CD4-positive, alpha-beta T cell treated with Interferon alpha-2 for 1 hour (primary cell): Measurements from ENCODE around the gene REC114.
"Not testable (repeated sequence)": the region's sequence is repeated elsewhere in the genome, so short reads cannot be mapped to it uniquely, and the experiment has no call there.

Experiments used
- DNase-seq, 2 donors: peaks; one replicate each; pipeline ENCODE4 v3.0.0-alpha.2; 2020 to 2022

The REC114 gene, protein sequence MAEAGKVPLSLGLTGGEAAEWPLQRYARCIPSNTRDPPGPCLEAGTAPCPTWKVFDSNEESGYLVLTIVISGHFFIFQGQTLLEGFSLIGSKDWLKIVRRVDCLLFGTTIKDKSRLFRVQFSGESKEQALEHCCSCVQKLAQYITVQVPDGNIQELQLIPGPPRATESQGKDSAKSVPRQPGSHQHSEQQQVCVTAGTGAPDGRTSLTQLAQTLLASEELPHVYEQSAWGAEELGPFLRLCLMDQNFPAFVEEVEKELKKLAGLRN

DNA sequence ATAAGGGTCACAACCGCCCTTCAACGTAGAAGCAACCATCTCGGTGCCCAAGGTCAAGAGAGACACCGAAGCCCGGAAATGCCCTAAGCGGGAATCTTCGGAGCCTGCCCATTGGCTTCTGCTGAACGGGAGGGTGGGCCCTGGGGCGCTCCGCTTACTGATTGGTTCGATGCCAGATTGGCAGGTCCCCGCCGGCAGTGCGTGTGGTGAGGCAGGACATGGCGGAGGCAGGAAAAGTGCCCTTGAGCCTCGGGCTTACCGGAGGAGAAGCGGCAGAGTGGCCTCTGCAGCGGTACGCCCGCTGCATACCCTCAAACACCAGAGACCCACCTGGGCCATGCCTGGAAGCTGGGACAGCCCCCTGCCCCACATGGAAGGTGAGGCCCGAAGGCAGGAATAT lies at the start of gene REC114:
Gene REC114, plus strand, starts transcription at position 197 of the 400 bp plus-strand sequence. Its CDS starts 22 bp downstream, at position 219.
- DNase-seq, result no peak

DNA sequence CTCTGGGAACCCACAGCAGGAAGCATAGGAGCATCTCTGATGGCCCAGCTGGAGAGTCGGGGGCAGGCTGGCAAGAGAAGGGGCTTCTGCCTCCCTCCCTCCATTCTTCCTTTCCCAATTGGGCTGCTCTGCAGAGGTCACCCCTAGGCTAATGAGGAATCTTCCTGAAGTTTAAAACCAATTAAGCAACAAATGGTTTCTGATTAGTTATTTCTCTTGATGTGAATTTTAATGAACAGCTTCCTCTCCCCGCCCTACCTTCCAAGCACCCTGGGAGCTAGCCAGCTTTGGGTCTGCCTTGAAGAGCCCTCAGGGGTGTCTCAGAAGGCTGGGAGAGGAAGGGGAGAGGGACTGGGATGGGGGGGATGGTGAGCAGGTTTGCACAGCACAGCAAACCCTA lies 49.6 kb upstream of the REC114 start:
- DNase-seq, result no peak

DNA sequence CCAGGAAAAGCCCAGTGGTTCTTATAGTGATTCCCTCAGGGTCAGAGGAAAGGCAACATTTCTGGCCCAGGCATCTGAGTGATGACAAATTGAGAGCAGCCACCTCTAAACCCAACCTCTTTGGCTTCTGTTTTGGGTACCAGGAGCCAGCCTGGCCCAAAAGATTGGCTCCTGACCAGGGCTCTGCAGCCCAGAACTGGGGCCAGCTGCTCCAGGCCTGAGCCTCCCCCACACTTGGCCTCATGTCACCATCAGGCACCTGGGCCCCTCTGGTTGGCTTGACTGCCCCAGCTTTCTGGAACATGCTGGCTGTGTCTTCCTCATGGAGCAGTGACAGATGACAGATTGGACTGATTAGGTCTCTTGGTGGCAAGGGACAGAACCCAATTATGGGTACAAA lies 48.2 kb upstream of the REC114 start:
- no peak for DNase-seq

DNA sequence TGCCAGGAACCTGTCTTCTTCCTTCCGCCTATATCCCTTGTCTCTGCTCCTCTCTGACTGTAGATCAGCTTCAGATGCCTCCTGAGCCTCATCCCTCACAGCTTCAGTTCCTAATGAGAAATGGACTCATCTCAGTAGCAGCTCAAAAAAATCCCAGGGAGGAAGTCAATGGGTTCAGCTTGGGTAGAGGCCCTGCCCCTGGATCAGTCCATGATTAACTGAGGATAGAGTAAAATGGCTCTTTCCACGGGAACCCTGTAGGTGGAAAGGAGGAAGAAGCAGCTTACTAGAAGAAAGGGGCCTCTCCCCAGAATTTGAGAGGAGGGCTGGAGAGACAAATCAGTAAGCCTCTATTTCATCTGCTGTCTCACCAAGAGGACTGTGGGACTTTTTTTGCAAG lies 47.3 kb upstream of the REC114 start:
- DNase-seq, result no peak

DNA sequence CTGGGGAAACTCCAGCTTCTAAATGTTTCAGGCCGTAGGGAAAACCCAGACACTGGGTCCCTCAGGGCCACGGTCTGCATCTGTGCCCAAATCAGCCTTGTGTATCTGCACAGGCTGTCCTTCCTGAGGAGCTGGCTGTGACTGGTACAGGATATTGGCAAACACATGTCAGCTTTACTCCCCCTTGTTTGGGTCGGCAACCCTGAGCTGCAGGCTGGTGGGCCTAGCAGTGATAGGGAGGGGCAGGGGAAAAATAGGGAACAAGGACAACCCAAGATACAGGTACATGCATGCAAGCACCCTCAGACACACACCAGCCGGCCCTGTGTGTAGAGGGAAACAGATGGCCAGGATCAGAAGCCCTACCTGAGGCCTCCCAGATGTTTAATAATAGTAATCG lies 45.5 kb upstream of the REC114 start:
- no peak for DNase-seq

DNA sequence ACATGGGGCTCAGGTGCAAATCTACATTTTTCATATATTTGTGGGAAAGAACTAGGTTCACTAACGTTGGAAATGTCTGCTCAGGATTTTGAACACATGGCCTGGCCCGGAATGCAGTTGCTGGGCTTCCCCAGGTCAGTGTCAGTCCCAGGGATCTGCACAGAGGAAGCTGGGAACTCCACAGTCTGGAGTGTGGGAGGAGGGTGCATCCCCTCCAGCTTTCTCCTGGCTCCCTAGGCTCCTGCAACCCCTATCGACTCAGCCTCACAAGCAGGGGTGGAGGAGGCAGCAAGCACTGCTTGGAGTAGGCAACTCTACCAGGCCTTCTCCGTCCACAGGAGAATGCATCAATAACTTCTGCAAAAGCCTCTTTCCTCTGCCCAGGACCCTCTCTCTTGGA lies 44.1 kb upstream of the REC114 start:
- no peak for DNase-seq

DNA sequence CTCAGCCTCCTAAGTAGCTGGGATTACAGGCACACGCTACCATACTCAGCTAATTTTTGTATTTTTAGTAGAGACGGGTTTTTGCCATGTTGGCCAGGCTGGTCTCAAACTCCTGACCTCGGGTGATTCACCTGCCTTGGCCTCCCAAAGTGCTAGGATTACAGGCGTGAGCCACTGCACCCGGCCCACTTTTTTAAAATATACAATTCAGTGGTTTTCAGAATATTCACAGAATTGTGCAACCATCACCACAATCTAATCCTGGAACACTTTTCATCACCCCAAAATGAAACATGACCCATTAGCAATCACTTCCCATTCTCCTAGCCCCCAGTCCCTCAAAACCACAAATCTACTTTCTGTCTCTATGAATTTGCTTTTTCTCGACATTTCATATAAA lies 42.7 kb upstream of the REC114 start:
- DNase-seq, result not testable (repeated sequence)

DNA sequence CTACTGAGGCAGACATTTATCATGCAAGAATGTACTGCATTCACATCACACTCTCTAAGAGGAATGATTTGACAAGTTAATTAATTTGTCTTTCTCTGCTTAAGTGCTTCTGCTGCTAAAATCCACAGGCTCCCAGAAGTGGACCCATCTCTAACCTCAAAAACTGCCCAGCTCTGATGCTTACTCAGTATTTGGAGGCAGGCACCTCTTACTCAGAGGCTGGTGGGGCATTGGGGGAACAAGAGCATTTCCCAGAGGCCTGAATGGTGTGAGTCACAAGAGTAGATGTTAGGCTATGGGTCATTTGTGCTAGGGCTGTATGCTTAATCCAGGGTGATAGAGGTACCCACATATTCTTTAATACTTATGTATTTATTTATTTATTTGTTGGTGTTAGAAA lies 39.8 kb upstream of the REC114 start:
- no peak for DNase-seq

DNA sequence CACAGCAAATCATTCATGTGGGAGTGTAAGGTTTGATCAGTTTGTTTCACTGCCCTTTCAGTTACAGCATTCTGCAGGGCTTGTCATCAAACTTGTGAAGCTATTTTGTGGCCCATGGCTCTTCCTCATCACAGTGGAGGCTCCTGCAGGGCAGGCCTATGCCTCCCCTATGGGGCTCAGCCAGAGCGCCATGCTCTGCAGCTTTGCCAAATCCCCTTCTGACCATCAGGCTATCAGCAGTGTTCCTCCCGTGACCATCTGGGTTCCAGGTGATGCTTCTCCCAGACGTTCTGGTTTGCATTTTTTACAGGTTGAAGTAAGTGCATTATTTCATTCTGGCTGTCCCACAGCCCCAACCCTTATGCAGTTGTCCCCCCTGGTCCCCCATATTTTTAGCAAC lies 28.1 kb upstream of the REC114 start:
- no peak for DNase-seq

DNA sequence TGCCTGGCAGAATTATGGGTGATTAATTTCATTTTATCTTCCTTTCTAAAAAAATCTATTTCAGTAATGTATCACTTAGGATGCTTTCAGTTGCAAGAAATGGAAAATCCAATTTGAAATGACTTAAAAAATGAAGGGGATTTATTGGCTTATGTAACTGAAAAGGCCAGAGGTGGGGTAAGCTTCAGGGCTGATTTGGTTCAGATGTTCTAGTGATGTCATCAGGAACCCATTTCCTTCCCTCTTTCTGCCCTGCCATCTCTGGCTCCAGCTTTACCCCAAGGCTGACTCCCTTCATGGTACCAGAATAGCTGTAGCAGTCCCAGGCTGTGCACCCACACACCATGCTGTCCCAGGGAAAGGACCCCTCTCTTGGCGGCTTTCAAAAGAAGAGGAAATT lies 18.5 kb upstream of the REC114 start:
- DNase-seq, result no peak

DNA sequence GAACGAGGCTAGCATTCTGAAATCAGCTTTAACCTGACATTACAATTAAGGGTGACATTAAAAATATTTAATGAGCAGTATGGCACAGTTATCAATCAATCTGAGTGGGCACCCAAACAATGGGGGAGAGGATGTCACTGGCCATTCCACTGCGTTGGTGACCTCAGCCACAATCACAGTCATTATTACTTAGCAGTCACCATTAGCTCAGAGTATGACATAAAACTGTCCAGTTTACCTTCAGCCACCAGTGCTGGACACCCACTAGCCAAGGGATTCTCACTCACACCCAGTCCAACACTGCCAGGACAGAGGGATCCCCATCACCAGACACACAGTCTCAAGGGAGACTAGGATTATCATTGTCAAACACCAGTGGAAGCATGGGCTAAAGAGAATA lies 17.5 kb upstream of the REC114 start:
- DNase-seq, result no peak

DNA sequence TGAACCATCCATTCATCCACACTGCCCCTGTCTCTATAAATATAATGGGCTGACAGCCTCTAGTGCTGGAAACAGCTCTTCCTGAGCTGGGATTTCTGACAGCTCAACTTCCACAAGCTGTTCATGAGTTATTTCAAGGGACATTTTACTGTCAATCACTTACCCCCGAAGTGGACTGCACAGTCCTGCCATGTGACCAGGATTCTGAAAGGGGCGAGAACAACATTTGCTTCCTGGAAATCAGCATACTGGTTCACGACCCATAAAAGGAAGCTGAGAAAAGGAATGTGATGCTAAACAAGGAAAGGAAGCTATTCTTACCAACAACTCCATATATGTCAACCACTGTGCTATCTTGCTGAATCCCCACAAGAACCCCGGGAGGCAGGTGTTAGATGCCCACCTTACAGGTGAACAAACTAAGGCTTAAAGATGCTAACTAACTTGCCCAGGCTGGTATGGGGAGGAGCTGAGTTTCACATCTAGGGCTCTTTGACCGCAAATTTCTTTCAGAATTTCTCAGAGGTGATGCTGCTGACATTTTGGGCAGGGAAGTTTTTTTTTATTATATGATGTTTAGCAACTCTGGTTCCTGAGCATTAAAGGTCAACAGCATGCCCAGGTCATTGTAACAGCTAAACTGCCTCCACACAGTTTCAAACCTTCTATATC lies 16.5 kb upstream of the REC114 start:
- no peak for DNase-seq

DNA sequence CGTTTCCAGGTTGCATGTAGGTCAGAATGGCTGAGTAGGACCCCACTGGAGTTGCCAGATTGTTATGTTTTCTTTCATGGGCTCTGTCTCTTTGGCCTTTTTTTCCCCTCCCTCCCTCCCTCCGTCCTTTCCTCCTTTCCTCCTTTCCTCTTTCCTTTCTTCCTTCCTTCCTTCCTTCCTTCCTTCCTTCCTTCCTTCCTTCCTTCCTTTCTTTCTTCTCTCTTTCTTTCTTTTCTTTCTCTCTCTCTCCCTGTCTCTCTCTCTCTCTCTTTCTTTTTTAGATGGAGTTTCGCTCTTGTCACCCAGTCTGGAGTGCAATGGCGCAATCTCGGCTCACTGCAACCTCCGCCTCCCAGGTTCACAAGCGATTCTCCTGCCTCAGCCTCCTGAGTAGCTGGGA lies 11.6 kb upstream of the REC114 start:
- DNase-seq, result not testable (repeated sequence)

DNA sequence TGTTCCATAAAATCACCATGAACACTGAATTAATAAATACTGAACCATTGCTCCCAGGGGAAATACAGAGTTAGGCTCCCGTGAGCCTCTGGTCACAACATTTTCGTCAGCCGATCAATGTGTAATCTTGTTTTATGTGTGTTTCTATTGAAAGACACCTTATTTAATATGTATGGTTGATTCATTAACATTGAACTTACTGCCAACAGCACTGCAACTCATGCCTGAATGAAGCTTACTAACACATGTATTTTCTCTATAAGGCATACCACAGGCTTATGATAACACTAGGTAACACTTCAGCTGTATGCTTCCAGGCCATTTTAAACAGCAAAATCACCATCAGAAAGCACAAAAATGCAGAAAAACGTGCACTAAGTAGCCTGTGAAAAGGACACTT lies 9.1 kb upstream of the REC114 start:
- DNase-seq, result no peak

DNA sequence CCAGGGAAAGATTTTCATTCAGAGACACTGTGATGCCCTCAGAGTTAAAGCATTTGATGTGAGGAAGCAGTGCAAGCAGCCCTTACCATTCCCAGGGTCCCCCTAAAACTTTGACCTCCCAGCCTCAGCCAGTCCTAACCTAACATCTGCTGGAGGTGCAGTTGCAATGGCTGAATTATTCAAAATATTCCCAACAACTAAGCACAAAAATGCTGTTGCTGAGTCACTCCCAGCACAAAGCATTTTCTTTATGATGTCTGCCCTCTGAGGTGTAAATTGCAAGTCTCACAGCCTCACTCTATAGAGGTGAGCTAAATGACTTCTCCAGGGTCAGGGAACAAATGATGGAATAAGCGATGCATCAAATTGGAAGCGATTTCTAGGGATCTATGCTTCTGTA lies 6.4 kb upstream of the REC114 start:
- DNase-seq, result no peak

DNA sequence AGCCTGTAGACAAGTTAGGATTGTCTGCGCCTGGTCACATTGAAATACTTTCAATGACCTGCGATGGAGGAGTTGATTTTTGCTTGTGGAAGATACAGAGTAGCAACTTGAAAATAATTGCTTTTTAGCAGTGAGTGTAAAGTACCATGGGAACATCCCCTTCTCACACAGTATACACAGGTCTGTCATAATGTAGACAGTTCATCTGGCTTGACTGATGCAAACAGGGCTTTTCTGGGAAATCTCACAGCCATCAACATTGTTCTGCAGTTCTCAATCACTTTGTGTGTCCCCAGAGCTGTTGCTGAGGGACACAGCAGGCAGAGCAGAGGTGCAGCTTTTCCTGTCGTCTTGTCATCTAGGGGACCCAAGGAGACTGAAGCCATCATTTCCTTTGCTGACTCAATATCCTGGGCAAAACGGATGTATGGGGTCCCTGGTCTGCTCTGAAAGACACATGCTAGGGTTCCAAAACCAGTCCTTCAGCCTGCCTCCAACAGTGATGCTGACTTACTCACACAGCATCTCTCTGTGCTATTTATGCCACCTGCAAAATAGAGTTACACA lies 5.3 kb upstream of the REC114 start:
- DNase-seq, result no peak

DNA sequence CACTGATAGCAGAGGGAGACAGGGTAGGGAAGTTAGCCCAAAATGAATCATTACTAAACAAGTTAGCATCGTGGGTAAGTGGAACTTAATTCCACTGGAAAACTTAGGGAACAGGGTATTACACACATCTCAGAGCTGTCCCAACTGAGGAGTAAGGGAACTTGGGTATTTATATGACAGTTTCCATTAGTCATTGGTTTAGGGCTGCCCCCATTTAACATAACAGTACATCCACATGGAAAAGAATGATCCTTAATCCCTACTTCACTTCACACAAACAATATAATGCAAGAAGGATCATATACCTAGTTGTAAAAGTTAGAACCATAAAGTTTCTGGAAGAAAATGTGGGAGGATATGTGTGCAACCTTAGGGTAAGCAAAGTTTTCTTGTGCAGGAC lies 4.3 kb upstream of the REC114 start:
- no peak for DNase-seq

DNA sequence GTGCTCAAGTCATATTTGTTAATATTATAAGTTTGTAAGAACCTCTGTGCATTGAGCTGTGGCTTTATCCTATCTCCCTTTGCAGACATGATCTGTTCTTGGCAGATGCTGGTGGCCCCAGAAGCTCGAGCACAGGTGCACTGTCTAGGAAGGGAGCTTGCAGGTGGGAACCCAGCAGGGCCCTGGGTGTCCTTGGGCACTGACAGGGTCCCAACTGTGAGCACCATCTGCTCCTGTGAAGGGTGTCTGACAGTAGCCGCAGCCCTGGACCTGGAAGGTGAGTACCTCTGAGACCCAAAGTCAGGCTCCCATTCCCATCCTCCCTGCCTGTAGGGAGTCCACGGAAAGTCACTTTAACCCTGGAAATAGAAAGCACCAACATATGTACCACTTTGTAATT lies 2.4 kb upstream of the REC114 start:
- no peak for DNase-seq

DNA sequence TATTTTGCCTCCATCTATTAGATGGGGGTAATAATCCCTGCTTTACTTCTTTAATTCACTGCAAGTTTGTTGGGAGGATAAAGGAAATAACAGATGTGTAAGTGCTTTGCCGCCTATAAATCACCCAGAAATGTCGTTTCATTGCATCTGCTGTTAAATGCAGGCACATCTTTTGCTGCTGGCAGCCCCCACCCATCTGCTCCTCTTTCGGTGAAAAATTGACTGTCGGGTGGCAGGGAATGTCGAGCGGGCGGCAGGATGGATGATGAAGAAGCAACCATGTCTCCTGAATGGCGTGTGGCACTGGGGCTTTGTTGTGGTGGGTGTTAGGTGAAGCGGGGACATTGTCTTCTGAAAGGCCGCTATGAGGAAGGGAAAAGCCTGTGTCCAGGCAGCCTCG lies 543 bp upstream of the REC114 start:
- DNase-seq, result no peak

DNA sequence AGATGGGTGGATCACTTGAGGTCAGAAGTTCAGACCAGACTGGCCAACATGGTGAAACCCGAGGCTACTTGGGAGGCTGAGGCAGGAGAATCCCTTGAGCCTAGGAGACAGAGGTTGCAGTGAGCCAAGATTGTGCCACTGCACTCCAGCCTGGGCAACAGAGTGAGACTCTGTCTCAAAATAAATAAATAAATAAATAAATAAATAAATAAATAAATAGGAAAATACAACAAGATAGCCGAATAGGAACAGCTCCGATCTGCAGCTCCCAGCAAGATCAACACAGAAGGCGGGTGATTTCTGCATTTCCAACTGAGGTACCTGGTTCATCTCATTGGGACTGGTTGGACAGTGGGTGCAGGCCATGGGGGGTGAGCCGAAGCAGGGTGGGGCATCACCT lies 4.5 kb downstream of the REC114 start:
- DNase-seq, result not testable (repeated sequence)

DNA sequence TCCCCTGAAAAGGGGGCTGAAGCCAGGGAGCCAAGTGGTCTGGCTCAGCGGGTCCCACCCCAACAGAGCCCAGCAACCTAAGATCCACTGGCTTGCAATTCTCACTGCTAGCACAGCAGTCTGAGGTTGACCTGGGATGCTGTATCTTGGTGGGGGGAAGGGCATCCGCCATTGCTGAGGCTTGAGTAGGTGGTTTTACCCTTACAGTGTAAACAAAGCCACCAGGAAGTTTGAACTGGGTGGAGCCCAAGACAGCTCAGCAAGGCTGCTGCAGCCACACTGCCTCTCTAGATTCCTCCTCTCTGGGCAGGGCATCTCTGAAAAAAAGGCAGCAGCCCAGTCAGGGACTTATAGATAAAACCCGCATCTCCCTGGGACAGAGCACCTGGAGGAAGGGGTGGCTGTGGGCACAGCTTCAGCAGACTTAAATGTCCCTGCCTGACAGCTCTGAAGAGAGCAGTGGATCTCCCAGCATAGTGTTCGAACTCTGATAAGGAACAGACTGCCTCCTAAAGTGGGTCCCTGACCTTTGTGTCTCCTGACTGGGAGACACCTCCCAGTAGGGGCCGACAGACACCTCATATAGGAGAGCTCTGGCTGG lies 5.3 kb downstream of the REC114 start:
- DNase-seq, result peak in 1 of 2 donors; percentile 51

DNA sequence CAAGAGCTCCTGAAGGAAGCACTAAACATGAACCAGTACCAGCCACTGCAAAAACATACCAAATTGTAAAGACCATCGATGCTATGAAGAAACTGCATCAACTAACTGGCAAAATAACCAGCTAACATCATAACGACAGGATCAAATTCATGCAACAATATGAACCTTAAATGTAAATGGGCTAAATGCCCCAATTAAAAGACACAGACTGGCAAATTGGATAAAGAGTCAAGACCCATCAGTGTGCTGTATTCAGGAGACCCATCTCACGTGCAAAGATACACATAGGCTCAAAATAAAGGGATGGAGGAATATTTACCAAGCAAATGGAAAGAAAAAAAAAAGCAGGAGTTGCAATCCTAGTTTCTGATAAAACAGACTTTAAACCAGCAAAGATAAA lies 7.0 kb downstream of the REC114 start:
- DNase-seq, result not testable (repeated sequence)

DNA sequence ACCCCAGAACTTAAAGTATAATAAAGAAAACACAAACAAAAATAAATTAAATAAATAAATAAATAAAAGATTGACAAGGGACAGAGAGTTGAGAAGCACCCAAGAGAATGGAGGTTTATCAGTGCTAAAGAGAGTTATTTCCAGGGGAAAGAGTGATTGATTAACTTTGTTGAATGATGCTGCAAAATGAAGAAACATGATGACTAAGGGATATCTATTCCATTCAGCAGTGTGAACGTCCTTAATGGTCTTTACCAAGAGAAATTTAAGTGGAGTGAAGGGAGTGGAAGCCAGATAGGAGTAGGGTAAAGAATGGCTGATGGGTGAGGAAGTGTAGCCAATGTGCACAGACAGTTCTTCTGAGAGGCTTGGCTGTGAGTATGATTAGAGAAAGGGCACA lies 11.1 kb downstream of the REC114 start:
- no peak for DNase-seq

DNA sequence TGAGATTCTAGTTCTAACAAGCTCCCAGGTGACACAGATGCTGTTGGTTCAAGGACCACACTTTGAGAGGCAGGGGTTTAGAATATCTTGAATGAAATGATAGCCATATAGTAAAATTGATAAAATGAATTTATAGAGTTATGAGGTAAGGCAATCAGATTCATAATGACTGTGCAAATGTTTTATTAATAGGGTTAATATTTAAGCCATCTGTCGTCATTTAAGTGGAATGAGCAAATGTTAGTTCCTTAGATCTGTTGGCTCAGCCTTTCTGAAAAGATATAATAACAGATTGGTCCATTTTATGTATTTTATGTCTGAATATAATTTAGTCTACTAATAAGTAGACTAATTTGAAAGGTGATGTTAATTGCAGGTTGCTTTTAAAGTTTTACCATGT lies 12.9 kb downstream of the REC114 start:
- no peak for DNase-seq
